K562 (cell line): ENCODE results near the gene CNNM4. TPM values are rescaled to one million over a fixed set of nuclear protein-coding genes. Genes with fewer than 3 reads are reported as not detected.
A peak's percentile ranks its signal among the peaks of the same experiment; 100 is the strongest.

ENCODE experiments used
- BRD4 ChIP-seq: fragments of 200-600 bp; sonication (generic); IDR thresholded peaks from 2 replicates; pipeline ENCODE4 v1.6.1; 2017; ENCODE audit warnings: inconsistent platforms
- ETV6 ChIP-seq, 3 experiments: fragments of 150-350 bp in 1 of 3; sonication (generic) in 1 of 3; formaldehyde crosslinking in 1 of 3; IDR thresholded peaks; 2 replicates each; pipeline versions ENCODE4 v1.6.1 to v1.8.0; 2014 to 2022; ENCODE audit warnings: borderline replicate concordance in 2 of 3, low read depth in 2 of 3, antibody characterized with exemption in 1 of 3, low read length in 1 of 3, mild to moderate bottlenecking in 1 of 3, missing genetic modification reagents in 1 of 3
- GTF2F1 ChIP-seq: IDR thresholded peaks from 2 replicates; pipeline ENCODE4 v1.6.1; 2011; ENCODE audit warnings: low read depth, low read length, improper control_type of control experiment
- HNRNPLL ChIP-seq: fragments of 200-400 bp; formaldehyde crosslinking; IDR thresholded peaks from 2 replicates; pipeline ENCODE4 v1.6.1; 2017; ENCODE audit warnings: low read length, low read depth, mild to moderate bottlenecking; ENCODE audit not compliant: poor library complexity, severe bottlenecking
- LCOR ChIP-seq: sonication (generic); formaldehyde crosslinking; IDR thresholded peaks from 2 replicates; pipeline ENCODE4 v1.8.0; 2022; ENCODE audit warnings: mild to moderate bottlenecking, missing genetic modification reagents
- MAFF ChIP-seq: IDR thresholded peaks from 2 replicates; pipeline ENCODE4 v1.6.1; 2012; ENCODE audit warnings: low read length, improper control_type of control experiment
- PHF20 ChIP-seq: fragments of 450-650 bp; IDR thresholded peaks from 2 replicates; pipeline ENCODE4 v1.6.1; 2018; ENCODE audit not compliant: partially characterized antibody
- POLR2AphosphoS5 ChIP-seq: IDR thresholded peaks from 2 replicates; pipeline ENCODE4 v1.6.1; 2011; ENCODE audit warnings: mild to moderate bottlenecking, low read depth, low read length, moderate library complexity; ENCODE audit not compliant: control insufficient read depth, insufficient read depth
- PTBP1 ChIP-seq: fragments of 200-400 bp; formaldehyde crosslinking; IDR thresholded peaks from 2 replicates; pipeline ENCODE4 v1.6.1; 2017; ENCODE audit warnings: low read depth, low read length
- SRSF9 ChIP-seq: fragments of 200-400 bp; formaldehyde crosslinking; IDR thresholded peaks from 2 replicates; pipeline ENCODE4 v1.6.1; 2017; ENCODE audit warnings: low read depth, low read length, borderline replicate concordance
- THRAP3 ChIP-seq: fragments of 450-650 bp; IDR thresholded peaks from 2 replicates; pipeline ENCODE4 v1.6.1; 2016; ENCODE audit warnings: mild to moderate bottlenecking, inconsistent platforms, borderline replicate concordance
- ZBTB7A ChIP-seq: IDR thresholded peaks from 2 replicates; pipeline ENCODE4 v1.6.1; 2011; ENCODE audit warnings: low read depth, mild to moderate bottlenecking, low read length, moderate library complexity, borderline replicate concordance; ENCODE audit not compliant: control insufficient read depth
- ZNF23 ChIP-seq: fragments of 250-450 bp; sonication (Bioruptor Pico); IDR thresholded peaks from 2 replicates; pipeline ENCODE4 v1.4.0; 2020; ENCODE audit warnings: mild to moderate bottlenecking
- ZNF766 ChIP-seq: fragments of 200-800 bp; sonication (Bioruptor generic); conservative IDR thresholded peaks from 2 replicates; pipeline ENCODE4 v1.6.1; 2016; ENCODE audit warnings: missing genetic modification characterization, missing compliant biosample characterization
- ZNF830 ChIP-seq: fragments of 250-450 bp; sonication (Bioruptor Pico); IDR thresholded peaks from 2 replicates; pipeline ENCODE4 v1.5.0; 2021; ENCODE audit warnings: mild to moderate bottlenecking
- polyA plus RNA-seq, 8 experiments: library from polyadenylated mRNA; depleted of rRNA in 4 of 8; stranded (reverse) in 5 of 8; unstranded in 3 of 8; fragments of >200 nt; fragmentation: Nextera tagmentation in 2 of 8; fragmentation: Illumina TruSeq in 1 of 8; extraction: Ambion mirVana in 2 of 8; extraction: Trizol in 1 of 8; gene quantifications; 2 replicates each; pipeline versions ENCODE4 v1.2.1 to v1.2.3, GENCODE V29; 2011 to 2014; ENCODE audit warnings: inconsistent platforms in 1 of 8, missing spikeins in 1 of 8
- total RNA-seq, 7 experiments: library from RNA; depleted of rRNA in 6 of 7; stranded (reverse); fragments of >200 nt in 6 of 7; fragmentation: Illumina TruSeq in 2 of 7; extraction: Trizol in 2 of 7; gene quantifications; 2 replicates each; pipeline versions ENCODE4 v1.2.1 to v1.2.3, GENCODE V29; 2011 to 2021; ENCODE audit warnings: low replicate concordance in 1 of 7
- TF ChIP-seq, protein P1 (sequence below): fragments of 450-650 bp; conservative IDR thresholded peaks from 2 replicates; pipeline ENCODE4 v1.6.1; 2016; ENCODE audit warnings: missing genetic modification characterization, low read depth, mild to moderate bottlenecking, control low read depth, missing compliant biosample characterization
- TF ChIP-seq, protein P2 (sequence below): fragments of 250-450 bp; sonication (Bioruptor Pico); IDR thresholded peaks from 2 replicates; pipeline ENCODE4 v1.5.0; 2020; ENCODE audit warnings: mild to moderate bottlenecking
- TF ChIP-seq, protein P3 (sequence below): fragments of 250-450 bp; sonication (Bioruptor Pico); IDR thresholded peaks from 2 replicates; pipeline ENCODE4 v1.4.0; 2020

The CNNM4 gene
- total and polyA plus RNA-seq, 9 of the 15 experiments (the other 6 are each of a cell fraction or from before 2014, with no cell fraction given) = 0.96 to 6.3 (median 2.8) TPM

DNA sequence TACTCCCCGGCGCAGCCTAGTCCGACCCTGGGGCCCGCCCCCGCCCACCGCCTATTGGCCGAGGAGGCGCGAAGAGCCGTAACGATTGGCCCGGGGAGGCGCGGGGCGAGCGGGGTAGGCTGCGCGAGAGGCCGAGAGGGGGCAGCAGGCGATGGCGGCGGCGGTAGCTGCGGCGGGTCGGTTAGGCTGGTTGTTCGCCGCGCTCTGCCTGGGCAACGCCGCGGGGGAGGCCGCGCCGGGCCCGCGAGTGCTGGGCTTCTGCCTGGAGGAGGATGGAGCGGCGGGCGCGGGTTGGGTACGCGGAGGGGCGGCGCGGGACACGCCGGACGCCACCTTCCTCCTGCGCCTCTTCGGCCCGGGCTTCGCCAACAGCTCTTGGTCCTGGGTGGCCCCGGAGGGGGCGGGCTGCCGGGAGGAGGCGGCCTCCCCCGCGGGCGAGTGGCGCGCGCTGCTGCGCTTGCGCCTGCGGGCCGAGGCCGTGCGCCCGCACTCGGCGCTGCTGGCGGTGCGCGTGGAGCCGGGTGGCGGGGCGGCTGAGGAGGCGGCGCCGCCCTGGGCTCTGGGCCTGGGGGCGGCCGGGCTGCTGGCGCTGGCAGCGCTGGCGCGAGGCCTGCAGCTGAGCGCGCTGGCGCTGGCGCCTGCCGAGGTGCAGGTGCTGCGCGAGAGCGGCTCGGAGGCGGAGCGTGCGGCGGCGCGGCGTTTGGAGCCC, 55.6 kb downstream of the CNNM4 start, which contains the start of gene CNNM3 (continued):
- TF ChIP-seq POLR2AphosphoS5 (peak; percentile 50; the same call in 1 of the 2 replicates), HNRNPLL (peak; percentile 74), ZNF23 (CRISPR knock-in tag) (no peak), MAFF (no peak), PTBP1 (no peak), ZNF766 (CRISPR knock-in tag) (no peak), ZBTB7A (peak; percentile 26; the same call in 1 of the 2 replicates), THRAP3 (no peak), PHF20 (peak; percentile 48), GTF2F1 (no peak), ETV6 (IDR thresholded peaks at IDR 0.05; ENCODE audit: borderline replicate concordance in 1 of 2, low read depth in 2 of 2, low read length in 1 of 2) (no peak), ETV6 (CRISPR knock-in tag; IDR thresholded peaks at IDR 0.05; ENCODE audit: borderline replicate concordance) (no peak), SRSF9 (no peak), BRD4 (no peak), ZNF830 (CRISPR knock-in tag) (no peak), LCOR (CRISPR knock-in tag) (no peak)
- TF ChIP-seq, protein P1, sequence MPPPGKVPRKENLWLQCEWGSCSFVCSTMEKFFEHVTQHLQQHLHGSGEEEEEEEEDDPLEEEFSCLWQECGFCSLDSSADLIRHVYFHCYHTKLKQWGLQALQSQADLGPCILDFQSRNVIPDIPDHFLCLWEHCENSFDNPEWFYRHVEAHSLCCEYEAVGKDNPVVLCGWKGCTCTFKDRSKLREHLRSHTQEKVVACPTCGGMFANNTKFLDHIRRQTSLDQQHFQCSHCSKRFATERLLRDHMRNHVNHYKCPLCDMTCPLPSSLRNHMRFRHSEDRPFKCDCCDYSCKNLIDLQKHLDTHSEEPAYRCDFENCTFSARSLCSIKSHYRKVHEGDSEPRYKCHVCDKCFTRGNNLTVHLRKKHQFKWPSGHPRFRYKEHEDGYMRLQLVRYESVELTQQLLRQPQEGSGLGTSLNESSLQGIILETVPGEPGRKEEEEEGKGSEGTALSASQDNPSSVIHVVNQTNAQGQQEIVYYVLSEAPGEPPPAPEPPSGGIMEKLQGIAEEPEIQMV (tag) = no peak
- TF ChIP-seq, protein P2, sequence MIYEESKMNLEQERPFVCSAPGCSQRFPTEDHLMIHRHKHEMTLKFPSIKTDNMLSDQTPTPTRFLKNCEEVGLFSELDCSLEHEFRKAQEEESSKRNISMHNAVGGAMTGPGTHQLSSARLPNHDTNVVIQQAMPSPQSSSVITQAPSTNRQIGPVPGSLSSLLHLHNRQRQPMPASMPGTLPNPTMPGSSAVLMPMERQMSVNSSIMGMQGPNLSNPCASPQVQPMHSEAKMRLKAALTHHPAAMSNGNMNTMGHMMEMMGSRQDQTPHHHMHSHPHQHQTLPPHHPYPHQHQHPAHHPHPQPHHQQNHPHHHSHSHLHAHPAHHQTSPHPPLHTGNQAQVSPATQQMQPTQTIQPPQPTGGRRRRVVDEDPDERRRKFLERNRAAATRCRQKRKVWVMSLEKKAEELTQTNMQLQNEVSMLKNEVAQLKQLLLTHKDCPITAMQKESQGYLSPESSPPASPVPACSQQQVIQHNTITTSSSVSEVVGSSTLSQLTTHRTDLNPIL (CRISPR knock-in tag) = no peak
- TF ChIP-seq, protein P3, sequence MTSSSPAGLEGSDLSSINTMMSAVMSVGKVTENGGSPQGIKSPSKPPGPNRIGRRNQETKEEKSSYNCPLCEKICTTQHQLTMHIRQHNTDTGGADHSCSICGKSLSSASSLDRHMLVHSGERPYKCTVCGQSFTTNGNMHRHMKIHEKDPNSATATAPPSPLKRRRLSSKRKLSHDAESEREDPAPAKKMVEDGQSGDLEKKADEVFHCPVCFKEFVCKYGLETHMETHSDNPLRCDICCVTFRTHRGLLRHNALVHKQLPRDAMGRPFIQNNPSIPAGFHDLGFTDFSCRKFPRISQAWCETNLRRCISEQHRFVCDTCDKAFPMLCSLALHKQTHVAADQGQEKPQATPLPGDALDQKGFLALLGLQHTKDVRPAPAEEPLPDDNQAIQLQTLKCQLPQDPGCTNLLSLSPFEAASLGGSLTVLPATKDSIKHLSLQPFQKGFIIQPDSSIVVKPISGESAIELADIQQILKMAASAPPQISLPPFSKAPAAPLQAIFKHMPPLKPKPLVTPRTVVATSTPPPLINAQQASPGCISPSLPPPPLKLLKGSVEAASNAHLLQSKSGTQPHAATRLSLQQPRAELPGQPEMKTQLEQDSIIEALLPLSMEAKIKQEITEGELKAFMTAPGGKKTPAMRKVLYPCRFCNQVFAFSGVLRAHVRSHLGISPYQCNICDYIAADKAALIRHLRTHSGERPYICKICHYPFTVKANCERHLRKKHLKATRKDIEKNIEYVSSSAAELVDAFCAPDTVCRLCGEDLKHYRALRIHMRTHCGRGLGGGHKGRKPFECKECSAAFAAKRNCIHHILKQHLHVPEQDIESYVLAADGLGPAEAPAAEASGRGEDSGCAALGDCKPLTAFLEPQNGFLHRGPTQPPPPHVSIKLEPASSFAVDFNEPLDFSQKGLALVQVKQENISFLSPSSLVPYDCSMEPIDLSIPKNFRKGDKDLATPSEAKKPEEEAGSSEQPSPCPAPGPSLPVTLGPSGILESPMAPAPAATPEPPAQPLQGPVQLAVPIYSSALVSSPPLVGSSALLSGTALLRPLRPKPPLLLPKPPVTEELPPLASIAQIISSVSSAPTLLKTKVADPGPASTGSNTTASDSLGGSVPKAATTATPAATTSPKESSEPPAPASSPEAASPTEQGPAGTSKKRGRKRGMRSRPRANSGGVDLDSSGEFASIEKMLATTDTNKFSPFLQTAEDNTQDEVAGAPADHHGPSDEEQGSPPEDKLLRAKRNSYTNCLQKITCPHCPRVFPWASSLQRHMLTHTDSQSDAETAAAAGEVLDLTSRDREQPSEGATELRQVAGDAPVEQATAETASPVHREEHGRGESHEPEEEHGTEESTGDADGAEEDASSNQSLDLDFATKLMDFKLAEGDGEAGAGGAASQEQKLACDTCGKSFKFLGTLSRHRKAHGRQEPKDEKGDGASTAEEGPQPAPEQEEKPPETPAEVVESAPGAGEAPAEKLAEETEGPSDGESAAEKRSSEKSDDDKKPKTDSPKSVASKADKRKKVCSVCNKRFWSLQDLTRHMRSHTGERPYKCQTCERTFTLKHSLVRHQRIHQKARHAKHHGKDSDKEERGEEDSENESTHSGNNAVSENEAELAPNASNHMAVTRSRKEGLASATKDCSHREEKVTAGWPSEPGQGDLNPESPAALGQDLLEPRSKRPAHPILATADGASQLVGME (CRISPR knock-in tag) = peak; percentile 90
